ENCODE measurements around the gene RALB.

The RALB gene

GRCh38 chr2:120252225-120253020 is at the start of gene RALB:
RALB (plus strand) TSS chr2:120252852; CDS start chr2:120278665, 25,813 bp downstream.
- DNase-seq (ENCODE audit: low spot score), result peak; percentile 99

- no peak for DNase-seq (ENCODE audit: low spot score)
Observed at GRCh38 chr2:120203251-120204021, 49.2 kb upstream of the RALB start.

GRCh38 chr2:120204022-120204405 is 48.6 kb upstream of the RALB start:
- no peak for DNase-seq (ENCODE audit: low spot score)

- no peak for DNase-seq (ENCODE audit: low spot score)
Observed at GRCh38 chr2:120204417-120204816, 48.2 kb upstream of the RALB start.

GRCh38 chr2:120204945-120205670 is 47.5 kb upstream of the RALB start:
- no peak for DNase-seq (ENCODE audit: low spot score)

- DNase-seq (ENCODE audit: low spot score), result no peak
Observed at GRCh38 chr2:120206022-120206581, 46.5 kb upstream of the RALB start.

- DNase-seq (ENCODE audit: low spot score), result no peak
Observed at GRCh38 chr2:120208381-120209353, 44.0 kb upstream of the RALB start.

- no peak for DNase-seq (ENCODE audit: low spot score)
Observed at GRCh38 chr2:120209427-120210269, 43.0 kb upstream of the RALB start.

- DNase-seq (ENCODE audit: low spot score), result no peak
Observed at GRCh38 chr2:120210270-120210693, 42.4 kb upstream of the RALB start.

- no peak for DNase-seq (ENCODE audit: low spot score)
Observed at GRCh38 chr2:120218181-120218580, 34.5 kb upstream of the RALB start.

GRCh38 chr2:120219291-120219690 is 33.4 kb upstream of the RALB start:
- no peak for DNase-seq (ENCODE audit: low spot score)

GRCh38 chr2:120219766-120220165 is 32.9 kb upstream of the RALB start:
- DNase-seq (ENCODE audit: low spot score), result no peak

- no peak for DNase-seq (ENCODE audit: low spot score)
Observed at GRCh38 chr2:120220756-120221155, 31.9 kb upstream of the RALB start.

GRCh38 chr2:120221616-120222015 is 31.0 kb upstream of the RALB start:
- DNase-seq (ENCODE audit: low spot score), result no peak

- DNase-seq (ENCODE audit: low spot score), result no peak
Observed at GRCh38 chr2:120222186-120223033, 30.2 kb upstream of the RALB start.

GRCh38 chr2:120223034-120223912 is 29.4 kb upstream of the RALB start, which contains the start of gene TMEM185B:
TMEM185B (minus strand) TSS chr2:120223400; CDS start chr2:120222976, 424 bp downstream.
- peak; percentile 82 for DNase-seq (ENCODE audit: low spot score)

GRCh38 chr2:120224256-120224655 is 28.4 kb upstream of the RALB start:
- no peak for DNase-seq (ENCODE audit: low spot score)
